Osteocyte (in vitro differentiated cells): ENCODE data around the gene ITIH5. TPM values are rescaled to one million over a fixed set of nuclear protein-coding genes. Genes with fewer than 3 reads are reported as not detected.

ENCODE experiments used
- DNase-seq: peaks from one replicate; pipeline ENCODE4 v3.0.0; 2021; ENCODE audit warnings: mixed read lengths; ENCODE audit not compliant: unreplicated experiment; ENCODE audit errors: extremely low spot score
- H3K27ac Mint-ChIP-seq: one replicate; pipeline ENCODE4 v1.8.0; 2021; ENCODE audit warnings: mild to moderate bottlenecking, mixed read lengths; ENCODE audit not compliant: unreplicated experiment
- H3K27me3 Mint-ChIP-seq: one replicate; pipeline ENCODE4 v1.8.0; 2021; ENCODE audit warnings: mixed read lengths; ENCODE audit not compliant: unreplicated experiment
- H3K36me3 Mint-ChIP-seq: one replicate; pipeline ENCODE4 v1.8.0; 2021; ENCODE audit warnings: mixed read lengths; ENCODE audit not compliant: unreplicated experiment
- H3K4me1 Mint-ChIP-seq: one replicate; pipeline ENCODE4 v1.8.0; 2021; ENCODE audit warnings: mixed read lengths; ENCODE audit not compliant: unreplicated experiment
- H3K4me3 Mint-ChIP-seq: one replicate; pipeline ENCODE4 v1.8.0; 2021; ENCODE audit warnings: mild to moderate bottlenecking, moderate library complexity, mixed read lengths; ENCODE audit not compliant: unreplicated experiment
- H3K9me3 Mint-ChIP-seq: one replicate; pipeline ENCODE4 v1.8.0; 2021; ENCODE audit warnings: mixed read lengths; ENCODE audit not compliant: unreplicated experiment
- total RNA-seq: library from RNA; stranded (reverse); gene quantifications from 2 replicates; pipeline ENCODE4 v1.2.1, GENCODE V29; 2021
- TF ChIP-seq, protein P1 (sequence below): fragments of 200-600 bp; sonication (generic); IDR thresholded peaks from 2 replicates; pipeline ENCODE4 v1.5.0; 2021; ENCODE audit warnings: antibody characterized with exemption, mild to moderate bottlenecking, moderate library complexity

Gene ITIH5
- total RNA-seq, 1 donor from 2014 or later, result 0.35 TPM

- no peaks in the 10 kb centered on the region for H3K27me3 Mint-ChIP-seq
- TF ChIP-seq, protein P1, sequence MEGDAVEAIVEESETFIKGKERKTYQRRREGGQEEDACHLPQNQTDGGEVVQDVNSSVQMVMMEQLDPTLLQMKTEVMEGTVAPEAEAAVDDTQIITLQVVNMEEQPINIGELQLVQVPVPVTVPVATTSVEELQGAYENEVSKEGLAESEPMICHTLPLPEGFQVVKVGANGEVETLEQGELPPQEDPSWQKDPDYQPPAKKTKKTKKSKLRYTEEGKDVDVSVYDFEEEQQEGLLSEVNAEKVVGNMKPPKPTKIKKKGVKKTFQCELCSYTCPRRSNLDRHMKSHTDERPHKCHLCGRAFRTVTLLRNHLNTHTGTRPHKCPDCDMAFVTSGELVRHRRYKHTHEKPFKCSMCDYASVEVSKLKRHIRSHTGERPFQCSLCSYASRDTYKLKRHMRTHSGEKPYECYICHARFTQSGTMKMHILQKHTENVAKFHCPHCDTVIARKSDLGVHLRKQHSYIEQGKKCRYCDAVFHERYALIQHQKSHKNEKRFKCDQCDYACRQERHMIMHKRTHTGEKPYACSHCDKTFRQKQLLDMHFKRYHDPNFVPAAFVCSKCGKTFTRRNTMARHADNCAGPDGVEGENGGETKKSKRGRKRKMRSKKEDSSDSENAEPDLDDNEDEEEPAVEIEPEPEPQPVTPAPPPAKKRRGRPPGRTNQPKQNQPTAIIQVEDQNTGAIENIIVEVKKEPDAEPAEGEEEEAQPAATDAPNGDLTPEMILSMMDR, result no peak
- H3K36me3 Mint-ChIP-seq, result no peaks in the 10 kb centered on the region
- H3K4me1 Mint-ChIP-seq, result no peaks in the 10 kb centered on the region
- no peak for DNase-seq
- H3K9me3 Mint-ChIP-seq, result no peaks in the 10 kb centered on the region
- H3K27ac Mint-ChIP-seq, result no peak overlapping the region
- no peak overlapping the region for H3K4me3 Mint-ChIP-seq
Measured at GRCh38 chr10:7596356-7596755, 70.4 kb downstream of the ITIH5 start.

DNA sequence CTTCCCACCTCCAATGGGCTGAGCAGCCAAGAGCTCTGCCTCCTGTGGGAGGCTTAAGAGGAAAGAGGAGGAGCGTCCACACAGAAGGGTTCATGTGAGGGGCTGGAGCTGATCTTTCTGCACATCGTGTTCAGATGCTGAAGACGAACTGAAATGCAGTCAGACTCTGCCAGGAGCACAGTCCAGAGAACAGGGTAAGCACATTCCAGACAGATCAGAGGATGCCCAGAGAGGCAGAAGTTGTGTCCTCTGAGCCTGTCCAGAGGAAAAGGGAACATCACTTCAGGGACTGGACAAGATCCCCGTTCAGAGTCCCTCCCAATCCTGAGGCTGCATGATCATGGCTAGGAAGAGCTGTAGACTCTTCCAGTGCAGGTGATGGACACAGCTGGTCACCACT, 72.9 kb downstream of the ITIH5 start:
- TF ChIP-seq, protein P1, result no peak
- Mint-ChIP-seq H3K4me1 (no peaks in the 10 kb centered on the region), H3K9me3 (no peaks in the 10 kb centered on the region), H3K36me3 (no peaks in the 10 kb centered on the region), H3K27ac (no peak overlapping the region), H3K27me3 (no peaks in the 10 kb centered on the region), H3K4me3 (no peak overlapping the region)
- no peak for DNase-seq

GRCh38 chr10:7593063-7593462, 73.7 kb downstream of the ITIH5 start:
- H3K4me1 Mint-ChIP-seq, result no peaks in the 10 kb centered on the region
- DNase-seq, result no peak
- H3K27me3 Mint-ChIP-seq, result no peaks in the 10 kb centered on the region
- no peak overlapping the region for H3K4me3 Mint-ChIP-seq
- TF ChIP-seq, protein P1, result no peak
- H3K36me3 Mint-ChIP-seq, result no peaks in the 10 kb centered on the region
- no peaks in the 10 kb centered on the region for H3K9me3 Mint-ChIP-seq
- H3K27ac Mint-ChIP-seq, result no peak overlapping the region

- no peaks in the 10 kb centered on the region for H3K4me1 Mint-ChIP-seq
- TF ChIP-seq, protein P1, result no peak
- H3K4me3 Mint-ChIP-seq, result no peak overlapping the region
Measured at GRCh38 chr10:7592627-7593026, 74.1 kb downstream of the ITIH5 start.

DNA sequence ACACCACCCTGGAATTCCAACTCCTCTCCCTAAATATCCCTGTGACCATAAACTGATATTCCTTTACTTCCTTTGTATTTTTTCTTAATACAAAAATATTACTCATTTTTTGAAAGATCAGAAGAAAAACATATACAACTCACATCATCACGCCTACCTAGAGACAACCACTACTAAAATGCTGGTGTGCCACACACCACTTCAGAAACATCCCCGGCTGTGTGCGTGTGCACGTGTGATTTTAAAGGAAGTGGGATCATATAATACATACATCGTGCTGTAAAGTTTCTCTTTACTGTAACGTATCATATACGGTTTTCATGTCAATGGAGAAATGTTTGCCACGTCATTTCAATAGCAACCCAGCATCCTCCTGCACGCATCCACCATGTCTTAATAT, 76.5 kb downstream of the ITIH5 start:
- TF ChIP-seq, protein P1, result no peak
- Mint-ChIP-seq H3K9me3 (no peaks in the 10 kb centered on the region), H3K4me3 (no peak overlapping the region), H3K36me3 (no peaks in the 10 kb centered on the region), H3K27ac (no peak overlapping the region), H3K27me3 (no peaks in the 10 kb centered on the region), H3K4me1 (no peaks in the 10 kb centered on the region)
- DNase-seq, result no peak

More at GRCh38 chr10:7592627-7593026, 74.1 kb downstream of the ITIH5 start:
- no peaks in the 10 kb centered on the region for H3K27me3 Mint-ChIP-seq
- H3K27ac Mint-ChIP-seq, result no peak overlapping the region
- H3K9me3 Mint-ChIP-seq, result no peaks in the 10 kb centered on the region
- H3K36me3 Mint-ChIP-seq, result no peaks in the 10 kb centered on the region
- no peak for DNase-seq
